Measurements from ENCODE around the gene FXYD1.
"Not testable (repeated sequence)": the region's sequence is repeated elsewhere in the genome, so short reads cannot be mapped to it uniquely, and the experiment has no call there.

Gene FXYD1

DNA sequence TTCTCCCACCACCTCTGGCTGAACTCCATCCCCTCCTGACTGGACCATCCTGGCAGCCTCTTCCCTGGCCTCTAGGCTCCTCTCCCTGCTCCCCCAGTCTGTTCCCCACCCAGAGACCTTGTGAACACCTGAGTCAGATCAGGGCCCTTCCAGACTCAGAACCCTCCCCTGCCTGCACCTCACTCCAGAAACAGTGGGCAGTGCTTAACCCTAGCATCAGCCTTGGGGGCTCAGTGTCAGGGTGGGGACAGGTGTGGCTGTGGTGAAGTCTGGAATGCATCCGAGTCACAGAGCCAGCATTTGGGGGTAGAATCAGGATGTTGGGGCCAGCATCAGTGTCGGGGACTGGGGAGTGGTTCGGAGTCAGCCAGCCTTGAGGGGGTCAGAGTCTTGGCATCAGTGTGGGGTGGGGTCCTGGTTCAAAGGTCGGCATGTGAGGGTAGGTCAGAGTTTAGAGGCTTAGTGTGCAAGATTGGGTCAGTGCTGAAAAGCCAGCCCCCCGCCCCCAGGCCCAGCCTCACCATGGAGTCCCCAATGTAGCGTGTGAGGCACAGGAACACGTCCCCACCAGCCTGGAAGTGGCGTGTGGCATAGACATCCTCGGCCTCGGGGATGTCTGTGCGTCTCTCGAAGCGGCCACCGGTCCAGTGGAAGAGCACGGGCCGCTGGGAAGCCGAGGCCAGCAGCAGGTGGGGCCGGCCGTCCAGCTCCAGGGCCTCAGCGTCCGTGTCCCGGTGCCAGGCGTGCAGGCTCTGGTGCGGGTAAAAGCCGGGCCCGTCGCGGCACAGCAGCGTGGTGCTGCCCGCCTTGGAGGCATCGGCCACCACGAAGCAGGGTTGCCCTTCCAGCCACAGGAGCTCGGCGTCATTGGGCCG lies 12.6 kb upstream of the FXYD1 start:
- no peak for DNase-seq

DNA sequence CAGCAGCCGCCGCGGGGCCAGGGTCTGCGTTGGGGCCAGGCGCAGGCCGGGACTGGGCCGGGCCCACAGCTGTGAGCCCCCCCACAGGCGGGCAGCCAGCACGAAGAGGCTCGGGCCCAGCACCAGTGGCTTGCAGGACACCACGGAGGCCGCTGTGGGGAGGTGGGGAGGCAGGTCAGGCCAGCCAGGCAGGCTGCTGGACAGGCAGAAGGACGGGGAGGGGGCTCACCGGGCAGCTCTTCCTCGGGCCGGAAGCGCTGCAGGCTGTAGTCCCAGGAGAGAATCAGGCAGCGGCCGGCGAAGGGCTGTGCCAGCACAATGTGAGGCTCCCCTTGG lies 12.0 kb upstream of the FXYD1 start:
- no peak for DNase-seq

DNA sequence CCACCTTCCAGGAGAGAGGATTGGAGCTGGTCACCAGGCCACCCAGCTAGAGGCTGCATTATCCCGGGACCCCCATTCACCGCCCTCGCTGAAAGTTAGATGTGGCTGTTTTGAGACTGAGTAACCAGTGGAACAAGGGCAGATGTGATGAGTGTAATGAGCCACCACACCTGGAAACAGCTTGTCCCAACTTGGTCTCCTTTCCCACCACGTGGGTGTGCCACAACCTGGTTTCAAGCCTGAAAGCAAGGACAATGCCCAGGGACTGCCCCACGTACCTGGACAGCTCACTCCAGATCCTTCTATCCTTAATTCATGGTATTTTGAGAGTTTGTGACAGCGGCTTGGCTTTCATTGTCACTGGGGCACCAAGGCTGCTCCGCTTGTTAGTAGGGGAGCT lies 10.8 kb upstream of the FXYD1 start:
- DNase-seq: no peak

DNA sequence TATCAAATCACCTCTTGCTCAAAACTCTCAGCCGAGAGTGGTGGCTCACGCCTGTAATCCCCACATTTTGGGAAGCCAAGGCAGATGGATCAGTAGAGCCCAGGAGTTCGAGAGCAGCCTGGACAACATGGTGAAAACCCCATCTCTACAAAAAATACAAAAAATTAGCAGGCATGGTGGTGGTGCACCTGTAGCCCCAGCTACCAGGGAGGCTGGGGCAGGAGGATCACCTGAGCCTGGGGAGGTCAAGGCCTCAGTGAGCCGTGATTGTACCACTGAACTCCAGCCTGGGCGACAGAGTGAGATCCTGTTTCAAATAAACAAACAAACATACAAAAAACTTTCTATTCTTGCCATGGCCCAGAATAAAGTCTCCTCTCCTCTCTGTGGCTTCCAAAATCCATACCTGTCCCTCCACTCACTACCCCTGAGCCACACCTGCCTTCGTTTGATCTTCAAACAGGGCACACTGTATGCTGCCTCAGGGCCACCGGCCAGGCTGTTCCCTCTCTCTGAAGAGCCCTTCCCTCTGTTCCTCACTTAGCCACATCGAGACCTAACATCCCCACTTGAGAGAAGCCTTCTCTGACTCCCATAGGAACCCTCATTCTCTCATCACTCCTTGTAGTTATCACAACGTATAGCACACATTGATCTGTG lies 10.1 kb upstream of the FXYD1 start:
- no peak for DNase-seq

DNA sequence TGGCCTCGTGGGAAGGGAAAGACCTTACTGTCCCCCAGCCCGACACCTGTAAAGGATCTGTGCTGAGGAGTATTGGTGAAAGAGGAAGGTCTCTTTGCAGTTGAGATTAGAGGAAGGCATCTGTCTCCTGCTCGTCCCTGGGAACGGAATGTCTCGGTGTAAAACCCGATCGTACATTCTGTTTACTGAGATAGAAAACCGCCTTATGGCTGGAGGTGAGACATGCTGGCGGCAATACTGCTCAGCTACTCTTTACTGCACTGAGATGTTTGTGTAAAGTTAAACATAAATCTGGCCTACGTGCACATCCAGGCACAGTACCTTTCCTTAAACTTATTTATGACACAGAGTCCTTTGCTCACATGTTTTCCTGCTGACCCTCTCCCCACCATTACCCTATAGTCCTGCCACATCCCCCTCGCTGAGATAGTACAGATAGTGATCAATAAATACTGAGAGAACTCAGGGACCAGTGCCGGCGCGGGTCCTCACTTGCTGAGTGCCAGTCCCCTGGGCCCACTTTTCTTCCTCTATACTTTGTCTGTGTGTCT lies 8.8 kb upstream of the FXYD1 start:
- DNase-seq: not testable (repeated sequence)

DNA sequence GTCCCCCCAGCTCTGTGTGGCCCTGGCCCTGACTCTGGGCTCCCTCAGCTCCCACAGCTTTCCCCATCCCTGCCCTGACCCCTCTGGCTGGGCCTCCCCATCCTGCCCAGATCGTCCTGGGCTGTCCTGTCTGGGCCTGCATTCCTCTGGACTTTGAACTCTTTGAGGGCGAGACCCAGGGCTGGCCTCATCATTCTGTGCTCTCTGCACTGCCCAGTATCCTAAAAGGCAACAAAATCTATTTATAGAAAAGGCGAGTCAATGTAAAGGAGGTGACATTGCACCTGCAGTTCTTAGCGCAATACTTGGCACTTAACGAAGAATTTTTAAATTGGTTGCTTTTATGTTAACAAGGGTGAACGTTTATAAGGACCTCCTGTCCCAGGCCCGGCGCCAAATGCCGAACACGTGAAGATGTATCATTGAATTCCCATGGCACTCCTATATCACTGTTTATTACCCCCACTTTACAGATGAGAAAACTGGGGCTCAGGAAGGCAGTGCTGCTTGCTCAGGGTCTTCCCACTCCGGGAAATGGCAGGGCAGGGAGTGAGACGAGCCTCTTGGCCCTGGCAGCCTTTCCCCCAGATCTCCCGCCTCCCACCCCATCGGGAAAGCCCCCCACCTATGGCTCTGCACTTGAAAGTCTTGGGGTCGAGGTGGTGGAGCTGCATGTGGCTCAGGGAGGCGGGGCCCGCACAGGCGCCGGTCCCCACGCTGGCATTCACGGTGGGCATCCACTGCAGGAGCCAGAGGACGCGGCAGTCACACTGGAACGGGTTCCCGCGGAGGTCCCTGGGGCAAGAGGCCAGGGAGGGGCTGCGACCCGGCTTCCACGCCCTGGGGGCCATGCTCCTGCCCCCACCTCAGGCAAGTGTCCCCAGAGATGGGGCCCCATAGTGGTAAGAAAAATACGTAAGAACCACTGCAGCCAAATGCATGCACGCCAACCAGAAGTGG lies 7.6 kb upstream of the FXYD1 start:
- DNase-seq: no peak

DNA sequence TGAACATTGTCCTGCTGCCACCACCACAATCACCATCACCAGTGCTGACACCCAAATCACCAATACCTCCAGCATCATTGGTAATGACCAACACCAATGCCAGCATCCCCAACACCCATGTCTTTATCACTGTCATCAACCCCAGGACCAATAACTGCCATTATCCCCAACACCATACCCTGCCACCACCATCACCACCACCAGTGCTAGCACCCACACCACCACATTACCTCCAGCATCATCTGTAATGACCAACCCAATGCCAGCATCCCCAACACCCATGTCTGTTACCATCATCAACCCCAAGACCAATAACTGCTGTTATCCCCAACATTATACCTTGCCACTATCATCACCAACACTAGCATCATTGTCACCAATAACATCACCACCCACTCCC lies 6.4 kb upstream of the FXYD1 start:
- DNase-seq: no peak

DNA sequence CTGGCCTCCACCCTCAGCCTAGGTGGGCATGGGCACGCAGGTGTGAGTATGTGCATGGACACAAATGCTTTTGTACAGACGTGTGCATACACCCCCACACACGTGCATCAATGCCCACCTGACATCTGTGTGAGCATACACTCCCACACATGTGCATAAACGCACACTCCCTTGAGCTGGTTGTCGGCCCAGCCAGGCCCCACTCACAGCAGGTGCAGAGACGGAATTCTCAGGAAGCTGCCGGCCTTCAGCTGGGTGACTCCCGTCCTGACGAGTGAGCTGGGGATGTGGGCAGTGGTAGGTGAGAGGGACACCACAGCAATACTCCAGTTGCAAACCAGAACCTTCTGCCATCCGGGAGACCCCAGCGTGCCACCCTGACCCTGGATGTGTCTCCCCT lies 4.8 kb upstream of the FXYD1 start:
- DNase-seq: no peak

DNA sequence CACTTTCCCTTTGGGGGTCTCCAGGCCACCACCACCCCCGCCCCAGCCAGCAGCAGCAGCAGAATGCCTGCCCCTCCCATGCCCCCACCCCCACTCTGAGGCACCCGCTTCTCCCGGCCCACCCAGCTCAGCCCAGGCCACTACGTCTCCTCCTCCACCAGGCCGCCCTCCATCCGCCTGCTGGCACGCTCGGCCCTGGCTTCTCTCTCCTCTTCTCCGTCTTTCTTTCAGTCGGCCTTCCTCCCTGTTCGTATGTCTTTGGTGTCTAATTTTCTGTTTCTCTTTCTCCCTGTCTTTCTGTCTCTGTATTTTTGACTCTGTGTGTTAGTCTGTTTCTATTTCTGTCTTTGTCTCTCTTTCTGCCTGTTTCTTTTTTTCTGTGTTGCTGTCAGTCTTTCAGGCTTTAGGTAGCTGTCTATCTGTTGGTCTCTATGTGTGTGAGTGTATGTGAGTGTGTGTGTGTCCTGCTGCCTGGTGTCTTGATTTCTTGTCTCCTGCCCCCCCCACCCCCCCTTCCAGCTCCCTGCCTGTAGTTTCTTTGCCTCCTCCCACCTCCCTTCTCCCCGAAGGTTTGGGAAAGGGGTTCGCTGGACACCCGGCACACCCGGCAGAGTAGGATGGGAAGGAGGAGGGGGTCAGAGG lies 3.9 kb upstream of the FXYD1 start, which contains the start of gene LGI4:
LGI4 (minus strand) TSS at position 459 of the 642 bp plus-strand sequence; CDS start at position 80, 379 bp downstream.
- DNase-seq: no peak

DNA sequence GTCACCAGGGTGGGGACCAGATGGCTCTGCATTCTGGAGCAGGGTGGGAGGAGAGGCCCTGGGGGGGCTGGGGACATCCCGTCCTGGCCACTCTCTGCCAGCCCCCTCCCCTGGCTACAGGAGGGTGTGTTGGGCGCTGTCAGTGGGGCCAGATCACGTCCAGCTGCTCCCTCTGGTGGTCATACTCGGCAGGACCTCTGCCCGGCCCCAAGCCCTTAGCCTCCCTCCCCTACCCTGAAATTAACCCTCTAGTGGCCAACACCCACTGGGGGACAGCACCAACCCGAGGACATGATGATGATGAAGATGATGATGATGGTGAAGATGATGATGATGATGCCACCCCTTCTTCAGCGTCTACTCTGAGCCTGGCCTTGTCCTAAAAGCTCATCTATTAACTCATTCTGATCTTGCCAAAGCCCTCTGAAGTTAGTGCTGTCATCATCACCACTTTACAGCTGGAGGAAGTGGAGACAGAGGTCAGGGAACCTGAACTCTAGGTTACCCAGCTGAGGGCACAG lies 3.2 kb upstream of the FXYD1 start:
- peak; percentile 56 for DNase-seq

DNA sequence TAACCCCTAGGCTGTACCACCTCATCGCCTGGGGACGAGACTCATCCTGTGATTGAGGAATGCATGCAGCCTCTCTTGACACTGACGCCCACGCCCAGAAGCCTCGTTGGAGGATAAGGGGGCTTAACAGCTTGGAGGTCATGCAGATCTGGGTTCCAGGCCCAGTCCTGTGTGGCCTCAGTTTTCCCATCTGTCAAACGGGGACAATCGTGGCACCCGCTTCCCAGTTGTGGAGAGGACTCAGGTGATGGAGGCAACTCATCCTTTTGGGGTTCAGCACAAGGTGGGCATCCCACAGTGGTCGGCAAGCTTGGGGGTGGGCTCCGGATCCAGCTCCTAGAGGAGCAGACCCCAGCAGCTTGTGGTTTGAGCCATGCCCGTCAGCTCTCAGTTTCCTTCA lies 2.4 kb upstream of the FXYD1 start:
- DNase-seq: no peak

DNA sequence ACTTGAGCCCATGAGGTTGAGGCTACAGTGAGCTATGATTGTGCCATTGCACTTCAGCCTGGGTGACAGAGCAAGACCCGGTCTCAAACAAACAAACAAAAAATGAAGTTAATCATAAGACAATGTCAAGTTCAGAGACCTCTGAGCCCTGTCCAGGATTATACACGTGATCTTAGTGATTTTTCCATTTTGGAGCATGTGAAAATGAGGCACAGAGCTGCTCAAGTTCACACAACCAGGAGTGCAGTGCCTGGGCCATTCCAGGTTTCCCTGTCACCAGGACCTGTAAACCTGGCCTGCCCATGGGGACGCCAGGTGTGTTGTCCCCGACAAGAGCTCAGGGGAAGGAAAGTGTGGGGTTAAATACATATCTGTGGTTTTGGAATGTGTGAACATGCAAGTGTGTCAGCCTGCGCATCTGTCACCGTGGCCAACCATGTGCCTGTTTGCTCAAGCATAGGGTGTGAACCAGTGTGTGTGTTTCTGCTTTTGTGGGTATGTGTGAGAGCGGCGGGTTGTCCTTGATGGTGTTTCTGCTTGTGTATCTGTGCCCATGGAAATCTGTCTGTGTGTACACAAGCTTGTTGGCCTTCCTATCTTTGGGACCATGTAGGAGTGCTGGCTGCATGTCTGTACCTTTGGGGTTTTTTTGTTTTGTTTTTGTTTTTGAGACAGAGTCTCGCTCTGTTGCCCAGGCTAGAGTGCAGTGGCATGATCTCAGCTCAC lies 1.5 kb upstream of the FXYD1 start:
- no peak for DNase-seq

DNA sequence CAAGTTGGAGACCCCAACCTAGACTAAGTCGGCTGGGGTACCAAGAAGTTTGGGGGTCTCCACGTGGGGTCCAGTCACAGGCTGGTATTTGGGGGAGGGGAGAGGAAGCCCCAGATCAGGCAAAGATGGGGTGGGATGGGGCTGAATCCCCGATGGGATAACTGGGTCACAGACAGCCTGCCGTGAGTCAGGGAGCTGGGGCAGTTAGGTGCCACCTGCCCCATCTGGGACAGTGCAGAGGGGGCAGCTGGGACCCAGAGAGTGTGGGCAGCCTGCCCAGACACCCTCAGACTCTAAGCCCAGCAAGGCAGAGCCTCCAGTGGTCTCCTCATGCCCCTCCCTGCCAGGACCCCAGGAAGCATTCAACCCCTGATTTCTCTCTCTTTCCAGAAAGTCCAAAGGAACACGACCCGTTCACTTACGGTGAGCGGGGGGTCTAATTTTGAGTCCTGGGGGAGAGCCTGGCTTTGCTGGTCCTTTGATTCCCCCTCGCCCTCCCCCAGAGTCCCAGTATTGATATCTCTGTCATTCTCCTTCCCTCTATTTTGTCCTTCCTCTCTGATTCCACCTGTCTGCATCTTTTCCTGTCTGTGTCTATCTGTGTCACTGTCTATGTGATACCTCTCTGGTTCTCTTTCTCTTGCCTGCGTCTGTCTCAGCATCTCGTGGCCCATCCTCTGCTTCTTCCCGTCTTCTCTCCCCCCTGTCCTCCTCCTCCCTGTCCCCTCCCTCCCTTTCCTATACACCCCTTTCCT lies 1.8 kb downstream of the FXYD1 start:
- DNase-seq: no peak

DNA sequence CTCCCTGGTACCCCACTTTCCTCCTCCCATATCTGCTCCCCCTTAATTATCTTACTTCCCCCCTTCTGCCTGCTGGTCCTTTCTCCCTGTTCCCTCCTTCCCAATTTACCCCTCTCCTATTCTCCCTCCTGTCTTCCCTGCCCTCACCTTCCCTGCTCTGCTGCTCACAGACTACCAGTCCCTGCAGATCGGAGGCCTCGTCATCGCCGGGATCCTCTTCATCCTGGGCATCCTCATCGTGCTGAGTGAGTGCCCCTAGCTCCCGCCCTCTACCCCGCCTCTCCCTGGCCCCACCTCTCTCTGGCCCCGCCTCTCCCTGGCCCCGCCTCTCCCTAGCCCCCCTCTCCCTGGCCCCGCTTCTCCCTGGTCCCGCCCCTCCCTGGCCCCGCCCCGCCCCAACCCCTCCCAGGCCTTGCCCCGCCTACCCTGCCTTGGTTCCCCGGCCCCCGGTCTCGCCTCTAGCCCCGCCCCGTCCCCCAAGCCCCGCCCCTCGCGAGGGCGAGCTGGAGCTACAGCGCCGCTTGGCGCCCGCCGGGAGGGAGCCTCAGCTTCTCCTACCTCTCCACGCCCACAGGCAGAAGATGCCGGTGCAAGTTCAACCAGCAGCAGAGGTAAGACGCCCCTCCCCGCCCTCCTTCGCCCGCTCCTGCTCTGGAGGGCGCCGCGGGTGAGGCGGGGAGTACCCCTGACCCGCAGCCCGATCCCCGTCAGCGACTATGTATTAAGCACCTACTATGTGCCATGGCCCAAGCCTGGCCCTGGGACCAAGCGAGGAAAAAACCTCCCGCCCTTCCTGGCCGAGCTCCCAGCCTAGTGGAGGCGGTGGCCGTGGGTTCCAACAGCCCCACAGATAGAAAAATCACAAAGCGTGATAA lies 2.6 kb downstream of the FXYD1 start:
- DNase-seq: peak; percentile 94

DNA sequence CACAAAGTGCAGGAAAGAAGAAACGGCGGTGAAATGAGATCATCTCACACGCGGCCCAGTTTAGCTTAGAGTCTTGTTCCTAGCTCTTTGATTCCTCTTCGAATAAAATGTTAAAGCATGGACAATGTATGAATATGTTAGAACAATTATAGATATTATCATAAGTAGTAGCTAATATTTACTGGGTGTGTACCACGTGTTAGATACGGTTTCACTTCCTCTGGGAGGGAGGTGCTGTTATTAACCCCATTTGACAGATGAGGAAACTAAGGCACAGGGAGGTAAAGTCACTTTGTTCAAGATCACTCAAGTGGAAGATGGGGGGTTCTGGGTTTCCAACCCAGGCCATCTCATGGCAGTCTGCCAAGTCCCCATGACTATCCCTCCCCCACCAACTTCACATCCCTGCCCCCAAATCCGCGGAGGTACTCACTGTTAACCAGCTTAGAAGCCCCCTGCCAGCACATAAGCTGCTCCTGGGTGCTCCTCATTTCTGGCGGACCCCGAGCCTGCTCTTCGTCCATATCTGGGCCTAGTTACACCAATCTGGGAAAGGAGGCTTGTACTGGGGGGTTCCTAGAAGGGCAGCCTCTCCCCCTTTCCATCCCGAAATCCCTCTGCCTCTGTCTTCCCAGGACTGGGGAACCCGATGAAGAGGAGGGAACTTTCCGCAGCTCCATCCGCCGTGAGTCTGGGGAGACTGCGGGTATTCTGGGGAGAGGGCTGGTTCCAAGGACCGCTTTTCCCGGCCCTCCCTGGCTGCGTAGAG lies 3.4 kb downstream of the FXYD1 start:
- DNase-seq: no peak

DNA sequence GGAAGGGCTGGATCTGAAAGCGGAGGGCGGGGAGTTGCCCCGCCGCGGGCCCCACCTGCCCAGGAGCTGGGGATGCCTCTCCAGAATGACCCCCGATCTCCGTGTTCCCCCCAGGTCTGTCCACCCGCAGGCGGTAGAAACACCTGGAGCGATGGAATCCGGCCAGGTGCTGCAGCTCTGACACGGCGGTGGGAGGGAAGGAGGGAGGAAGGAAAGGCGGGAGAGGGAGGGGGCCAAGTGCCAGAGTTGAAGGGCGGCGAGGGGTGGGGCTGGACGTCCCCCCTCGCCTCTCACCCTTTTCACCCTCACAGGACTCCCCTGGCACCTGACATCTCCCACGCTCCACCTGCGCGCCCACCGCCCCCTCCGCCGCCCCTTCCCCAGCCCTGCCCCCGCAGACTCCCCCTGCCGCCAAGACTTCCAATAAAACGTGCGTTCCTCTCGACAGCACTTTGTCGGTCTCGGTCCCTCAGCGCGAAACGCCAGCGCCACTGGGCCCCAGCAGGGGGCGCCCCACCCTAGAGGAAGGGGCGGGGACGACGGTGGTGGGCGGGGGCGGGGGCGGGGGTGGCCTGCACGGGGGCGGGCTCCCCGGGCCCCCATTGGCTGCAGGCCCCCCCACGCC lies 4.1 kb downstream of the FXYD1 start:
- DNase-seq: peak; percentile 70

DNA sequence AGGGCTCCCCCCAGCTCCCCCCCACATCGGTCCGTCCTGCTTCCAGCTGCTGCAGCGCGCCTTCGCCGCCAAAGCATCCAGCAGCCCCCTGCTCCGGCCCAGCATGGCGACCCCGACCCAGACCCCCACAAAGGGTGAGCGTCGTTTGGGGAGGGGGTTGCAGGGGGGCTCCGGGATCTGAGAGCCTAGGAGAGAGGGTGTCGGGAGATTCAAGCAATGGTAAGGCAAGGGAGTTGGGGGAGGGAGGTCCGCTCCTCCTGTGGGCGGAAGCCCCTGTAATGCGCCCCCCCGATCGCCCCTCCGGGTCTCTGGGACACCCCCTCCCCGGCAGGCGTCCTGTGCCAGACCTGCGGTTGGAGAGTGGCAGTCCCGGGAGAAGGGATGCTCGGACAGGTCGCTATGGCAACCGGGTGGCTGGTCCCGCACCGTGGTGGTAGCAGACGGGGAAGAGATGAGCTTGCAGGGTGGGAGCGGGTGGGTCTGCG lies 4.6 kb downstream of the FXYD1 start, which contains the start of gene FXYD7:
FXYD7 (plus strand) TSS at position 25 of the 485 bp plus-strand sequence; CDS start at position 104, 79 bp downstream.
- no peak for DNase-seq

DNA sequence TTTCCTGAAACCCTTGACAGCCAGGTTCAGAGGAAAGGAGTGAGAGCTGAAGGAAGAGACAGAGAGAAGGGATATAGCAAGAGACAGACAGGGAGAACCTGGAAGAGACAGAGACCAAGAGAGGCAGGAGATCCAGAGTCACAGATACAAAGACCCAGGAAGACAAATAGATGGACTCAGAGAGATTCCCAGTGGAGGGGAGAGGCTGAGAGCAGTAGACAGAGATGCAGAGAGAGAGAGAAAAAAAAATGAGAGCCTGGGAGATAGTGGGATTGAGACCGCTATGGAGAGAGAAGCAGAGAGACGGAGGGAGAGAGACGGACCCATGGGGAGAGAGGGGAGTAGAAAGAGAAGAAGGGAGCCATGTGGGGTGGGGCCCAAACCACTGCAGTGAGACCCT lies 5.2 kb downstream of the FXYD1 start:
- no peak for DNase-seq
